KMS-11 (cell line): ENCODE results near the gene SMAD7.

ENCODE experiments used
- H2AFZ ChIP-seq: fragments of 200-600 bp; sonication (generic); 2 replicates; pipeline ENCODE4 v1.6.1; 2016; ENCODE audit warnings: antibody characterized with exemption, mixed run types, low read depth
- H3K27ac ChIP-seq: fragments of 200-600 bp; sonication (generic); 2 replicates; pipeline ENCODE4 v1.6.1; 2016; ENCODE audit warnings: mild to moderate bottlenecking, mixed run types
- H3K27me3 ChIP-seq: fragments of 200-600 bp; sonication (generic); 2 replicates; pipeline ENCODE4 v1.6.1; 2017; ENCODE audit warnings: mild to moderate bottlenecking, low read depth, mixed run types, moderate library complexity; ENCODE audit not compliant: insufficient read depth
- H3K36me3 ChIP-seq: fragments of 200-600 bp; sonication (generic); 2 replicates; pipeline ENCODE4 v1.6.1; 2017; ENCODE audit warnings: mild to moderate bottlenecking, mixed run types; ENCODE audit not compliant: insufficient read depth
- H3K4me1 ChIP-seq: fragments of 200-600 bp; sonication (generic); 2 replicates; pipeline ENCODE4 v1.6.1; 2016; ENCODE audit warnings: mild to moderate bottlenecking, low read depth, mixed run types; ENCODE audit not compliant: poor library complexity, severe bottlenecking
- H3K4me2 ChIP-seq: fragments of 200-600 bp; sonication (generic); 2 replicates; pipeline ENCODE4 v1.7.0; 2016; ENCODE audit warnings: mild to moderate bottlenecking, mixed run types
- H3K4me3 ChIP-seq: fragments of 200-600 bp; sonication (generic); IDR thresholded peaks from 2 replicates; pipeline ENCODE4 v1.6.1; 2017; ENCODE audit warnings: low read depth, low read length, mixed read lengths; ENCODE audit not compliant: insufficient read depth
- H3K79me2 ChIP-seq: fragments of 200-600 bp; sonication (generic); 2 replicates; pipeline ENCODE4 v1.6.1; 2016; ENCODE audit warnings: low read depth, mixed run types; ENCODE audit not compliant: insufficient read depth
- H3K9ac ChIP-seq: fragments of 200-600 bp; sonication (generic); 2 replicates; pipeline ENCODE4 v1.6.1; 2016; ENCODE audit warnings: mild to moderate bottlenecking, mixed run types
- H4K20me1 ChIP-seq: fragments of 200-600 bp; sonication (generic); 2 replicates; pipeline ENCODE4 v1.6.1; 2016; ENCODE audit warnings: mild to moderate bottlenecking, mixed run types; ENCODE audit not compliant: insufficient read depth
- CTCF ChIP-seq: fragments of 200-600 bp; sonication (generic); conservative IDR thresholded peaks from 2 replicates; pipeline ENCODE4 v1.6.1; 2017; ENCODE audit warnings: low read depth, mild to moderate bottlenecking, antibody characterized with exemption, low read length, moderate library complexity, mixed read lengths

The SMAD7 gene

GRCh38 chr18:48942554-48943261, 8.1 kb downstream of the SMAD7 start:
- Histone ChIP-seq H3K36me3 (peaks cover 34% of the 10 kb centered on the region; the same call in 1 of the 2 replicates), H4K20me1 (peaks cover 93% of the 10 kb centered on the region), H3K27me3 (no peaks in the 10 kb centered on the region), H3K9ac (no peak overlapping the region), H3K79me2 (peaks cover 100% of the 10 kb centered on the region), H3K27ac (no peak overlapping the region), H3K4me2 (peak overlapping the region; percentile 95; the same call in 1 of the 2 replicates), H3K4me3 (no peak overlapping the region), H2AFZ (no peak overlapping the region), H3K4me1 (peaks cover 97% of the 10 kb centered on the region)
- TF ChIP-seq CTCF, result no peak

DNA sequence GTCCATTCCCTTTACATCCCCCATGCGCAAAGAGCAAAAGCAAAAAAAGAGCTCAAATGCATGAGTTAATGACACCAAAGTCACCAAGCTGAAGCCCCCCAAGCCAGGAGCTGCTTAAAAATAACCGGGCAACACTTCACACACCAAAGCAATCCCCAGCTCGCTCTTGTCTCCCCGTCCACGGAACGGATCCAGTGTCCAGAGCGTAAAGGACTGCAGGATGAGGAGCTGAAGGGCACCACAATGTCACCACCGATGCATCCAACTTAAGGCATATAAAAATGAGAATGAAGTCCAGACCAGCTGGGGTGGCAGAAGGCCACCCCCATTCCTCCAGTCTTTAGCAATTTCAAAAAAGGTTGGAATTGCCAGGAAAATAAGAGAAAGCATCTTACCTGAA, 8.7 kb downstream of the SMAD7 start:
- Histone ChIP-seq H2AFZ (no peak overlapping the region), H3K27ac (no peak overlapping the region), H3K36me3 (peaks cover 31% of the 10 kb centered on the region; the same call in 1 of the 2 replicates), H3K4me1 (peaks cover 97% of the 10 kb centered on the region), H3K27me3 (no peaks in the 10 kb centered on the region), H3K9ac (no peak overlapping the region), H3K79me2 (peaks cover 100% of the 10 kb centered on the region), H3K4me2 (peak overlapping the region; percentile 19; the same call in 1 of the 2 replicates), H4K20me1 (peaks cover 93% of the 10 kb centered on the region), H3K4me3 (no peak overlapping the region)
- no peak for TF ChIP-seq CTCF

DNA sequence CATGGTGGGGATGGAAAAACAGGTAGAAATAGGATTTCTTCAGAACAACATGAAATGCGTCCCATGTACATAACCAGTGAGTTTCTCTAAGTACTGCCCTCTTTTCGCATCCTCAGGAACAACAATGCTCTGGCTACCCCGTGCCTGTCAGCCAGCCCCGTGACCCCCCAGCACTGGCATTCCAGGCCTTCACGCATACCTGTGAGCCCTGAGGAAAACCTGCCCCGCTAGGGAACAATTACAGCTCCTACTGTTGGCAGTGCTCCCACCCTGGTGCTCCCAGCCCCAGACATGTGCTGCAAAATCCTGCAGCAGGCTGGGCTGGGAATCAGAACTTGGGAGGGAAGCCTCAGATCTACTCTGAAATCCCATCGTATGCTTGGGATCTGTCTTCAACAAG, 9.1 kb downstream of the SMAD7 start:
- no peak for TF ChIP-seq CTCF
- Histone ChIP-seq H3K36me3 (peaks cover 31% of the 10 kb centered on the region; the same call in 1 of the 2 replicates), H2AFZ (no peak overlapping the region), H3K27me3 (no peaks in the 10 kb centered on the region), H3K4me3 (no peak overlapping the region), H3K27ac (no peak overlapping the region), H4K20me1 (peaks cover 90% of the 10 kb centered on the region), H3K9ac (no peak overlapping the region), H3K79me2 (peaks cover 100% of the 10 kb centered on the region), H3K4me1 (peaks cover 97% of the 10 kb centered on the region), H3K4me2 (peak overlapping the region; percentile 22; the same call in 1 of the 2 replicates)

DNA sequence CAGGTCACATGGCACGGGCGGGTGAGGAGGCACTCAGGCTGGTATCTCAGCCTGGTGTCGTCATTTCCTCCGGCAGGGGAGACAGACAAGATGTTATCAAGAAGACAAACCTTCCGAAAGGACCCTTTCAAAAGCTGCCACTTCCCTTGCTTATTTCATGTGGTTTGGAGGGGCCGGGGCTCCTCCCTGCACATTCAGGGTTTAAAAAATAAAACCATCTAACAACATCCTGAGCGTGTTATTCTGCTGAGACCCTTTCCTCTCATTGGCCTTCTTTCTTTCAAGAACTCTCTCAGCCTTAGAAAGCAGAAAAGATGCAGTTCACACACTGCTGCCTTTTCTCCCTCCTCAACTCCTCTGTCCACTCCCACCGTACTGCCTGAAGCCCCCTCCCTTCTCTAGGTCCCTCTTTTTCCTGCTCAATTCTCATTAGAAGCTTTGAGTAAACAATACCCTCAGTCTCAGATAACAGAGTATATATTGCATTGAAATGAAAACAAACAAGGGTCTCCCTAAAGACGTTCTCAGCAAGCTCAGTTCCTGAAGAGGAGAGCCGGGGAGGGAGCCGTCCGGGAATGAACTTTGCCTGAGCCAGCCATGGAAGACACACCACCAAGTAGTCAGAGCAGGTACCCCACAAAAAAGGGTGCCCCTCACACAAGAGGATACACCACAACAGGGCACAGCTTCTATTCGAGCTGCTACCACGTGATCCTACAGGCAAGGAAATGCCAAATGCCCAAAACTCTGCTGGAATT, 9.7 kb downstream of the SMAD7 start:
- no peak for TF ChIP-seq CTCF
- Histone ChIP-seq H2AFZ (no peak overlapping the region), H3K27me3 (no peaks in the 10 kb centered on the region), H3K4me3 (no peak overlapping the region), H3K36me3 (peaks cover 31% of the 10 kb centered on the region; the same call in 1 of the 2 replicates), H3K9ac (no peak overlapping the region), H3K4me2 (peak overlapping the region; percentile 22; the same call in 1 of the 2 replicates), H3K4me1 (peaks cover 97% of the 10 kb centered on the region), H4K20me1 (peaks cover 84% of the 10 kb centered on the region), H3K79me2 (peaks cover 100% of the 10 kb centered on the region), H3K27ac (peak overlapping the region; percentile 0; the same call in 1 of the 2 replicates)
